T-helper 2 cell treated with Interferon-gamma antibody and Interleukin-4, amounts not matched to agents 100 ng/mL and 5 ng/mL, for 36 hours (primary cell): ENCODE results near the gene MAPK1. TPM values are rescaled to one million over a fixed set of nuclear protein-coding genes. Genes with fewer than 3 reads are reported as not detected.
"Not testable (repeated sequence)": the region's sequence is repeated elsewhere in the genome, so short reads cannot be mapped to it uniquely, and the experiment has no call there.

ENCODE experiments used
- intact Hi-C: fragments of 100-400 bp; cut with micrococcal nuclease; formaldehyde crosslinking; loops from one replicate; pipeline ENCODE4 v1.15.1; 2023
- total RNA-seq: library from RNA; stranded (reverse); gene quantifications from 2 replicates; pipeline ENCODE4 v1.2.3, GENCODE V29; 2022

Gene MAPK1
- total RNA-seq, 1 donor from 2014 or later, result 123 TPM

GRCh38 chr22:21730535-21731308 lies 136.7 kb downstream of the MAPK1 start:
- intact Hi-C loops, result loop anchor here (10.0 kb wide), 1 partner anchor 134 kb away; the partner anchor contains the start of gene MAPK1

DNA sequence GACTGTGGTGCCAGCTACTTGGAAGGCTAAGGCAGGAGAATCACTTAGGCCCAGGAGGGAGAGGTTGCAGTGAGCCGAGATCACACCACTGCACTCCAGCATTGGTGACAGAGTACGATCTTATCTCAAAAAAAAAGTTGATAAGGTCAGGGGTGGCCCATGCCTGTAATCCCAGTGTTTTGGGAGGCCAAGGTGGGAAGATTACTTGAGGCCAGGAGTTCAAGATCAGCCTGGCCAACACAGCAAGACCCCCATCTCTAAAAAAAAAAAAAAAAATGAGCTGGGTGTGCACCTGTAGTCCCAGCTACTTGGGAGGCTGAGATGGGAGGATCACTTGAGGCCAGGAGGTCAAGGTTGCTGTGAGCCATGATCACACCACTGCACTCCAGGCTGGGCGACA lies 138.3 kb downstream of the MAPK1 start:
- intact Hi-C loops, result not testable (repeated sequence)

DNA sequence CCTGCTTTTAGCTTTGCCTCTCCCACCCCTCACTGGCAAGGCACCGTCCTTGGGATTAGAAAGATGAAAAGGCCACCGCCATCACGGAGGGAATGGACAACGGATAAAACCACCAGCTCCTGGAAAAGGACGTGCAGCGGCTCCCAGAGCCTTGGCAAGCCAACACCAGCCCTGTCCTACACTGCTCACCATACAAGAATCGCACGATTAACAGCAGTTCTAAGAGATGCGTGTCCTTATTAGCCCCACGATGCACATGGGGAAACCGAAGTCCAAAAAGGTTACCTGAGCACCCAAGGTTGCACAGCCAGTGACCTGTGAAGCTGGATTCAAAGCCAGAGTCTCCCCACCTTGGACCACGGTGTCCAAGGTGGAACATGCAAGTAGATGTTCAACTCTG lies 139.2 kb downstream of the MAPK1 start:
- intact Hi-C loops, result no loop called here

GRCh38 chr22:21727768-21728167 lies 139.7 kb downstream of the MAPK1 start:
- intact Hi-C loops, result no loop called here

DNA sequence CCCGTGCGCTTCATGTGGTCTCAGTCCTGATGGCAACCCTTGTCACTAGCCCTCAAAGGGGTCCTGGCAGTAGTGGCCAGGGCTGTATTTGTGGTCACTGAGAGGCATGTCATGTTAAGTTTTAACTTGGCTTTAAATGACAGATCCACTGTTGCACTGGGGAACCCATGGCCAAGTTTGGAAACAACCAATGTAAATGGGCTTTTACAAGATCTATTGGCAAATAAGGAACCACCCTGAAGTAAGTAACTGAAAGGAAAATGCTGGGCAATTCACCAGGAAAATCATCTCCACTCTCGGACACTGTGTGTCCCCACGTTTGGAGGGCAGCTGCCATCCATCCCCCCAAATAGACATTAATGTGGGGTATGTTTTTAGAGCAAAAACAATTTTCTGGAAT lies 140.3 kb downstream of the MAPK1 start:
- intact Hi-C loops, result no loop called here

GRCh38 chr22:21726650-21727049 lies 140.8 kb downstream of the MAPK1 start:
- intact Hi-C loops, result no loop called here

GRCh38 chr22:21725956-21726649 lies 141.3 kb downstream of the MAPK1 start:
- intact Hi-C loops, result no loop called here

- intact Hi-C loops, result not testable (repeated sequence)
Observed at GRCh38 chr22:21724496-21724895, 142.9 kb downstream of the MAPK1 start.

GRCh38 chr22:21721195-21721852 lies 146.1 kb downstream of the MAPK1 start:
- intact Hi-C loops, result not testable (repeated sequence)

GRCh38 chr22:21720191-21720859 lies 147.1 kb downstream of the MAPK1 start:
- intact Hi-C loops, result not testable (repeated sequence)

DNA sequence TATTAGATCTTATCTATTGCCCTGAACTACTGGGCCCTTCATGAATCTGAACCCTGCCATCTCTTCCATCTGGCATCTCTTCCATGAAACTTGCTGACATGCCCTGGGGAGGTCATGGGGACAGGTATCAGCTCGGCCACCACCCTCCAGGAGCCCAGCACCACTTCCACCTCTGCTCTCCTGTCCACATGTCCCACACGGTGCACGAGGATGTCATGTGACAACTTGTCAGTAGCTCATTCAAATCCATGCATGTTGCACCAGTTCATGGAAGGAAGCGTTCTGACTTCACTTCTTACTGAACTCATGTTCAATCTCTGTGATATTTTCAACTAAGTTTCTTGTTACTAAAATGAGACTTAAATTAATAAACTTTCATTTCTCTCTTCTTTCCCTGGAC lies 148.4 kb downstream of the MAPK1 start:
- intact Hi-C loops, result no loop called here

GRCh38 chr22:21718499-21718898 lies 148.9 kb downstream of the MAPK1 start:
- intact Hi-C loops, result no loop called here

GRCh38 chr22:21716395-21717122 lies 150.9 kb downstream of the MAPK1 start:
- intact Hi-C loops, result not testable (repeated sequence)

- intact Hi-C loops, result loop anchor here (5.0 kb wide), 1 partner anchor 223 kb away; no protein-coding TSS in a partner anchor
Observed at GRCh38 chr22:21714786-21715185, 152.7 kb downstream of the MAPK1 start.

DNA sequence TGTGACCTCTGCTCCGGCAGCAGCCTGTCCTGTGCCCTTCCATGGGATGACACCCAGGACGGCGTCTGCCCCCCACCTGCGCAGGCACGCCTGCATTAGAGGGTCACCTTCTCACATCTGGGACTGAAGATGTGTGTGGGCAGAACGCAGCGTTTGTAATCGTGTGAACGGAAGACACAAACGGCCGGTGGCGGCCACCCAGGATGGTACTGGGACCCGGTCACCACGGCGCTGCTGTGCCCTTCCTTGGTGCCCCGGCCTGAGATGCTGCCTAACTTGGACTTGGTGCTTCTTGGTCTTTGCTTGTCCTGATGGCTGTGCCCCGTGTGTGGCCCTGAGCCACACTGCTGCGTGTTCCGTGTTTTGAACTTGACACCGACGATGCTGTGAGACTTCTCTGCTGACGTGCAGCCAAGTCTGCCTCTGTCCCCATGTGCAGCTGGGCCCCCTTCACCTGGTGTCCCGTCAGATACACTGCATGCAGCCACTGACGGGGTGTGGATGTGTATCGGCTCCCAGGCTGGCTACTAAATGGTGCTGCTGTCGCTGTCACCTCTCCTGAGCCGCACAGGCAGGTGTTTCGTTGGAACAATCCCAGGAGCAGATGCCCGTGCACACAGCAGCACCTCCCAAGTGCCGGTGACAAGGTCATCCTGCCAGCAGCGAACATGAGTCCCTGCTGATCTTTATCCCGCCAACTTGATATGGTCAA lies 153.2 kb downstream of the MAPK1 start:
- intact Hi-C loops, result loop anchor here (5.0 kb wide), 1 partner anchor 223 kb away; no protein-coding TSS in a partner anchor

GRCh38 chr22:21713428-21714058 lies 153.9 kb downstream of the MAPK1 start:
- intact Hi-C loops, result loop anchor here (2.0 to 5.0 kb wide), 2 partner anchors 224 to 239 kb away; partner anchors contain the start of gene PPM1F

GRCh38 chr22:21712751-21713427 lies 154.6 kb downstream of the MAPK1 start:
- intact Hi-C loops, result loop anchor here (2.0 to 5.0 kb wide), 2 partner anchors 224 to 240 kb away; partner anchors contain the start of gene PPM1F

- intact Hi-C loops, result loop anchor here (2.0 to 5.0 kb wide), 2 partner anchors 225 to 241 kb away; partner anchors contain the start of gene PPM1F
Observed at GRCh38 chr22:21711851-21712250, 155.6 kb downstream of the MAPK1 start.

DNA sequence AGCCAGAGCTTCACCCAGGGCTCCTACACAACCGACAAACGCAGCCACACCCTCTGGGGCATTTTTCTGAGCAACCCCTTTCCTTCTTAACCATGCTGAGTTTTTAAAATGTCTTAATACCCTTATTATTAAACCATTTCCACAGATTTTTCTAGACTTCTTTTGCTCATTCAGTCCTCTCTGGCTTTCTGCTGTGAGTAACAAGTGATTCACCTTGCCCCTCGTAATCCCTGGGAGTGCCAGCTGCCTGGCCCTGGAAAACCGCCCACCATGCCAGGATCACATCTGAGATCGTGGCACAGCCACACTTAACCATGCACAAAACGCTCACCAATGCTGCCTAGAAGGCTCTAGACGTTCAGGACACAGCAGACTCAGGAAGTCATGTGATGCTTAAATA lies 157.3 kb downstream of the MAPK1 start:
- intact Hi-C loops, result loop anchor here (5.0 kb wide), 1 partner anchor 227 kb away; no protein-coding TSS in a partner anchor
